ENCODE results near the gene CASP7. TPM values are rescaled to one million over a fixed set of nuclear protein-coding genes. Genes with fewer than 3 reads are reported as not detected.

Gene CASP7
- total and polyA plus RNA-seq, 2 of the 8 experiments (the other 6 are each of a cell fraction or from before 2014, with no cell fraction given): 2.3 to 4.1 TPM

DNA sequence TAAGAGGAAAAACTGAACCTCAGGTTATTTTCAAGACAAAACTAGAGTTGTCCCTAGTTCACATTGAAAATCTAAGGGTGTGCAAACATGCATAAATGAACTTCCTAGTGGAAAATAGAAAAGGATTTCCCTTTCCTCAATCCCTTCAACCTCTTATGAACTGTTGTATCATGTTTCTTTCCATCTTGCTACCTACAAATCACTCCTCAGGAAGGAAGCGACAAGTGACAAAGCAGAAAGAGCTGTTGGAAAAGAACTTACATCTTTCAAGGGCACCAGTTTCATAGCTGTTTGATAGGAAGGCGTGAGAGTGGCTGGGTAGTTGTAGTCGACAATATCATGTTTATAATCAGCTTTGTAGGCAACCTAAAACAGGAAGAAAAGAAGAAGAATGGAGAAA lies 39.7 kb upstream of the CASP7 start:
- H2BK5ac ChIP-seq (ENCODE audit: low read depth, low read length): no peak overlapping the region
- H4K8ac ChIP-seq (ENCODE audit: extremely low read depth, insufficient read depth, low read length): no peak overlapping the region
- H2BK15ac ChIP-seq (ENCODE audit: low read length): no peak overlapping the region
- H3K14ac ChIP-seq (ENCODE audit: insufficient read length): no peak overlapping the region
- H3K27ac ChIP-seq (ENCODE audit: low read depth, low read length): no peak overlapping the region
- FAIRE-seq (no peak), DNase-seq (ENCODE audit: low read depth in 1 of 2, low spot score in 2 of 2) (no peak)
- no peak overlapping the region for H3K23ac ChIP-seq (ENCODE audit: insufficient read length)
- no peaks in the 10 kb centered on the region for H3K23me2 ChIP-seq (ENCODE audit: low read depth, low read length)
- 91% methylated on average over 3 of the region's 3 CpGs; no CpG with 5 or more reads in 1 of the 2 experiments for WGBS, 2 experiments (ENCODE audit: extremely low coverage in 1 of 2, insufficient coverage in 1 of 2, insufficient read length in 1 of 2, insufficient replicate concordance in 2 of 2, low coverage in 1 of 2, low lambda C conversion rate in 2 of 2, missing lambda C conversion rate in 1 of 2)
- no peaks in the 10 kb centered on the region for H3K79me1 ChIP-seq (ENCODE audit: low read depth, low read length)
- H3K36me3 ChIP-seq (ENCODE audit: control insufficient read depth in 2 of 4, insufficient read depth in 4 of 4, low read length in 3 of 4): no peaks in the 10 kb centered on the region
- ChIA-PET CTCF (ENCODE audit: partially characterized antibody) (no interaction called here), POLR2A (ENCODE audit: partially characterized antibody) (no interaction called here)
- no peaks in the 10 kb centered on the region for H3K79me2 ChIP-seq (ENCODE audit: control insufficient read depth in 1 of 2, insufficient read depth in 2 of 2, low read length in 2 of 2)
- no peak overlapping the region for H2AK5ac ChIP-seq (ENCODE audit: low read depth, low read length)
- H3K4ac ChIP-seq (replicated peaks; ENCODE audit: insufficient read length, low read depth, low read length): no peak overlapping the region
- no peaks in the 10 kb centered on the region for H3K4me1 ChIP-seq (replicated peaks in 1 of 4; ENCODE audit: control insufficient read depth in 3 of 4, insufficient read depth in 4 of 4, low read length in 3 of 4)
- H4K20me1 ChIP-seq (replicated peaks in 1 of 2; ENCODE audit: control insufficient read depth in 1 of 2, insufficient read depth in 2 of 2, low read length in 2 of 2): no peaks in the 10 kb centered on the region
- H2AFZ ChIP-seq (ENCODE audit: low read length): 0 out of 2 replicates have a peak overlapping the region, but pooled peaks have one; percentile 18
- no peak overlapping the region for H3K4me2 ChIP-seq (ENCODE audit: insufficient read depth in 1 of 2, low read depth in 2 of 2, low read length in 2 of 2)
- H4K5ac ChIP-seq (ENCODE audit: insufficient read length, low read depth, low read length): no peak overlapping the region
- H3K9me3 ChIP-seq (ENCODE audit: insufficient read depth in 2 of 2, low read depth in 1 of 2, low read length in 1 of 2): no peaks in the 10 kb centered on the region
- no peak overlapping the region for H4K91ac ChIP-seq (replicated peaks; ENCODE audit: insufficient read length, low read length)
- H2BK12ac ChIP-seq (ENCODE audit: low read depth, low read length): no peak overlapping the region
- no peak overlapping the region for H3K4me3 ChIP-seq (ENCODE audit: extremely low read depth in 1 of 4, insufficient read depth in 2 of 4, low read depth in 3 of 4, low read length in 4 of 4)
- H2BK120ac ChIP-seq (replicated peaks; ENCODE audit: low read depth, low read length): no peak overlapping the region
- H3K18ac ChIP-seq (ENCODE audit: extremely low read depth, low read length): no peak overlapping the region
- no peak overlapping the region for H3K9ac ChIP-seq (replicated peaks in 1 of 4; ENCODE audit: extremely low read depth in 1 of 4, low read depth in 3 of 4, low read length in 3 of 4)
- H3K56ac ChIP-seq (replicated peaks; ENCODE audit: insufficient read length, low read depth, low read length): no peak overlapping the region
- no peak overlapping the region for H2BK20ac ChIP-seq (ENCODE audit: low read length)
- no peaks in the 10 kb centered on the region for H3K27me3 ChIP-seq (replicated peaks in 1 of 4; ENCODE audit: control insufficient read depth in 3 of 4, extremely low read depth in 1 of 4, insufficient read depth in 3 of 4, low read length in 3 of 4)
- TF ChIP-seq TEAD4 (IDR thresholded peaks at IDR 0.05; ENCODE audit: low read depth, low read length): no peak
- no peak for TF ChIP-seq CEBPB (IDR thresholded peaks at IDR 0.05; ENCODE audit: low read depth, low read length)
- no peak for TF ChIP-seq SP2 (IDR thresholded peaks at IDR 0.05; ENCODE audit: low read length)
- no peak for TF ChIP-seq SRF (IDR thresholded peaks at IDR 0.05; ENCODE audit: low read depth, low read length)
- TF ChIP-seq MAFK (IDR thresholded peaks at IDR 0.05; ENCODE audit: low read depth, low read length): no peak
- no peak for TF ChIP-seq BRCA1 (IDR thresholded peaks at IDR 0.05; ENCODE audit: low read depth, low read length)
- TF ChIP-seq POU5F1 (IDR thresholded peaks at IDR 0.05; ENCODE audit: low read depth, low read length): no peak
- TF ChIP-seq POLR2AphosphoS5 (IDR thresholded peaks at IDR 0.05; ENCODE audit: low read depth, low read length): no peak
- no peak for TF ChIP-seq EZH2 (IDR thresholded peaks at IDR 0.05; ENCODE audit: low read depth, low read length, severe bottlenecking)
- no peak for TF ChIP-seq CBX5 (IDR thresholded peaks at IDR 0.05; ENCODE audit: low read depth, low read length)
- TF ChIP-seq ASH2L (IDR thresholded peaks at IDR 0.05; ENCODE audit: low read length): no peak
- no peak for TF ChIP-seq KDM4A (IDR thresholded peaks at IDR 0.05; ENCODE audit: low read depth, low read length, severe bottlenecking)
- TF ChIP-seq TBP (IDR thresholded peaks at IDR 0.05; ENCODE audit: low read depth, low read length): no peak
- no peak for TF ChIP-seq RFX5 (IDR thresholded peaks at IDR 0.05; ENCODE audit: borderline replicate concordance, low read depth, low read length)
- no peak for TF ChIP-seq BCL11A (IDR thresholded peaks at IDR 0.05; ENCODE audit: low read depth in 2 of 2, low read length in 2 of 2)
